Esophagus muscularis mucosa (tissue), 4 donors: ENCODE data around the gene CPNE5.

Source experiments
- CTCF ChIP-seq, 3 experiments: fragments of 200-600 bp in 2 of 3; fragments of 450-650 bp in 1 of 3; sonication (generic) in 2 of 3; IDR thresholded peaks; one replicate each; pipeline ENCODE4 v1.5.1; 2017 to 2019; ENCODE audit warnings: antibody characterized with exemption in 3 of 3, mild to moderate bottlenecking in 2 of 3, moderate library complexity in 1 of 3
- EP300 ChIP-seq: sonication (generic); formaldehyde crosslinking; IDR thresholded peaks from one replicate; pipeline ENCODE4 v1.6.1; 2017; ENCODE audit warnings: antibody characterized with exemption
- POLR2A ChIP-seq: fragments of 450-650 bp; IDR thresholded peaks from one replicate; pipeline ENCODE4 v1.6.1; 2017; ENCODE audit warnings: antibody characterized with exemption, moderate library complexity, mild to moderate bottlenecking, low read depth
- POLR2AphosphoS5 ChIP-seq, 2 donors: sonication (generic); formaldehyde crosslinking; IDR thresholded peaks; one replicate each; pipeline ENCODE4 v1.6.1; 2017; ENCODE audit warnings: antibody characterized with exemption in 2 of 2

GRCh38 chr6:36753671-36754405, 85.4 kb downstream of the CPNE5 start:
- no peak for TF ChIP-seq CTCF (IDR thresholded peaks at IDR 0.05)
- no peak for TF ChIP-seq EP300
- no peak for TF ChIP-seq POLR2A
- TF ChIP-seq POLR2AphosphoS5 (IDR thresholded peaks at IDR 0.05), result no peak
